Hematopoietic multipotent progenitor cell treated with erythropoietin and hydrocortisone succinate and interleukin-3 and kit ligand, for 4 days (in vitro differentiated cells): ENCODE measurements around the gene MICU1.
"Not testable (repeated sequence)": the region's sequence is repeated elsewhere in the genome, so short reads cannot be mapped to it uniquely, and the experiment has no call there.

Experiments
- DNase-seq: peaks from one replicate; pipeline ENCODE4 v3.0.0-alpha.2; 2015

Gene MICU1

DNA sequence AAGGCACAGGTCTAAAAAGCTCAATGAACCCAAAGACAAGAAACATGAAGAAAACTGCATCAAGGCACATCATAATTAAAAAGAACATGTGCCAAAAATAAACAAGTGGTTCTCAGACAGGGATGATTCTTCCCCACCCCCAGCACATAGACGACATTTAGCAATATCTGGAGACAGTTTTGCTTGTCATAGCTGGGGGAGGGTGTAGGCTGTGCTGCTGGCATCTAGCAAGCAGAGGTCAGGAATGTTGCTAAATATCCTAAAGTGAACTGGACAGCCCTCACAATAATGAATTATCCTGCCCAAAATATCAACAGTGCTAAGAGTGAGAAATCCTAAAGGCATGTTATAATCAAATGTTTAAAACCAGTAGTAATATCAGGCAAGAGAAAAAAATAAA, 122.6 kb downstream of the MICU1 start:
- peak; percentile 64 for DNase-seq

DNA sequence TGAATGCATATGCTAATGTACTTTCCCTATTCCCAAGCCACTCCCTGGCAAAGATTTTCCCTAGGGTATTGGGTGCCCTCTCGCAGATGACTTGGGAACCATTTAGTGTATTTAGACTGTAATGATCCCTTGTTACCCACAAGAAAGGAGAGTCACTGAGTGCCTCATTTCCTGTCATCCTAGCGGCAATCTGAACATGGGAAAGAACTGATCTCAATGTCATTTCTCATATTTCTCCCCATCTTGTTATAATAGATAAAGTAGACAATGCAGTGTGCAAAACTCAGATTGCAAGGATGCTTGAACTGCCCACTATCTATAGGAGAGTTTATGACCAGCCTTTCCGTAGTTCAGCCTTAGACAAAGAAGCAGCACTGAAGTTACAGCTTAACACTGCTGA, 123.3 kb downstream of the MICU1 start:
- peak; percentile 34 for DNase-seq

DNA sequence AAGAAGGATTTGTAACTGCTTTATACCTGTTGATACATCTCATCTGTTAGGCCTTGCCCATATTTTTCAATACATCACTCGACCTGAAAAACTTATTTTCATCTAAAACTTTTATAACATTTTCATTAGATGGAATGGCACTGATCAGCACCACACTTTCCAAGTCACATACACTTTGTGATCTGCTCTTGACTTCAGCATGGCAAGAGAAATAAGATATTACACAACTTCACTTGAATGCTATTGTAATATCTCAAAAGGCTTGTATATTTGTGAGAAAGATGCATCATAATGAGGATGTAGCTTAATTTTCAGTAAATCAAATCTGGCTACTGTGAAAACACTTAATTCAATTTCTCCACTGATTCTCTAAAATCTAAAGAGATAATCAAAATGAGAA, 126.2 kb downstream of the MICU1 start:
- no peak for DNase-seq

DNA sequence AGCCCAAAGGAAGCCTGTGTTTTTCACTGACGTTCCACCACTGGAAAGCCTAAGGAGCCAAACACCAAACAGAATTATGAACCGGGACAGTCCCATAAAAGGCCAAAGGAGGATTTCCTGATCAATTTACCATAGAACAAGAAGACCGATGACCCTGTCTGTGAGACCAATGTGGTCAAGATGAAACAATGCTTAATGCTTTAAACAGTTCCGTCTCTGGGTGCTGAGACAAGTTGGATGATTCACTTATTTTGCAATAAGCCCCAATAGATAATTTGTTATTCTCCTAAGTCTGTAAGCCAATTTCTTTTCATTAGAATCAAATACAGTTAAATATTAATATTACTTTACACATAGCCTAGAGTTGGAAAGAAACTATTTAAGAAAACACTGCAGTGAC, 134.9 kb downstream of the MICU1 start:
- no peak for DNase-seq

DNA sequence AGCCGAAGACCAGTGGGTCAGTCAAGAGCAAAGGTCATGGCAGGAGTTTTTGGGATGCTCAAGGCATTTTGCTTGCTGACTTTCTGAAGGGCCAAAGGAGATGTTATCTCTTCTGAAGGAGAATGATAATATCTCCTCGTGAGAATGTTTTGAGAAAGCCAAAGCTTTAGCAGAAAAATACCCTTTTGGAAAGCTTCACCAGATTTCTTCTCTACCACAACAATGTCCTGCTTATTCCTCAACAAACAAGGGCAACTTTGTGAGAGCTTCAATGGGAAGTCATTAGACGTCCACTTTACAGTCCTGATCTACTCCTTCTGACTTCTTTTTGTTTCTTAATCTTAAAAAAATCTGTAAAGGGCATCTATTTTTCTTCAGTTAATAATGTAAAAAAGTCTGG, 138.4 kb downstream of the MICU1 start:
- DNase-seq: no peak

DNA sequence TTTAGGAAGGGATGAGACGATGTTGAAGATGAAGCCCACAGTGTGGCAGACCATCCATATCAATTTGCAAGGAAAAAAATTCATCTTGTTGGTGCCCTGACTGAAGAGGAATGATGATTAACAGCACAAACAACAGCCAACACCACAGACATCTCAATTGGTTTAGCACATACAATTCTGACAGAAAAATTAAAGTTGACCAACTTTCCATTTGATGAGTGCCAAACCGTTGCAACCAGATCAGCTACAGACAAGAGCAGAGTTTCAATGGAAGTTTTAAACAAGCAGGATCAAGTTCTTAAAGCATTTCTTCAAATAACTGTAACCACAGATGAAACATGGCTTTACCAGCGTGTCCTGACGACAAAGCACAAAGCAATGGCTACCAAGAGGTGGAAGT, 138.8 kb downstream of the MICU1 start:
- no peak for DNase-seq

DNA sequence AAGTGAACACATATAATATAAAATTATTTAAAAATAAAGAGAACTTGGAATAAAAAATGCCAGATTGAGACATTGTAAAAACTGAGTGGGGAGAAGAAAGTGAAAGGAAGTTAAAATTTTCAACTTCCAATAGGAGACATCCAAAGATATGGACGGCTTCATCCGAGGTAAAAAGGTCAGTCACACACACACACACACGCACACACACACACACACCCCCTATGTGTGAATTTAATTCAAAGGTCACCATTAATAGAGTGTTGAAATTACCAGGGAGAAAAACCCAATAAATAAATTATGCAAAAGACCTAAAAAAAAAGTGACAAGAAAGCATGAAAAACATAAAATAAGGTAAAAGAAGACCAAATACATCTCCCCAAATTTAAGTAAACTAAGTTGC, 140.2 kb downstream of the MICU1 start:
- DNase-seq: no peak

DNA sequence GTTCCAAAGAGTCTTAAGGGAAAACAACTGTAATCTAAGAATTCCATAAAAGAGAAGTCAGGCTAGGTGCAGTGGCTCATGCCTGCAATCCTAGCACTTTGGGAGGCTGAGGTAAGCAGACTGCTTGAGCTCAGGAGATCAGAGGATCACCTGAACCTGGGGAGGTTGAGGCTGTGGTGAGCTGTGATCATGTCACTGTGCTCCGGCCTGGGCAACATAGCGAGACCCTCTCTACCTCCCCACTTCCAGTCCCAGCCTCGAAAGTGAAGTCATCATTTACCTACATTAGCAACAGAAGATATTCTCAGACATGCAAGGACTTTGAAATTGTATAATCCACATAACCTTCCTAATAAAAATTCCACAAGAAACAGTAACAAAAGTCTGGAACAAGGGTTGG, 141.4 kb downstream of the MICU1 start:
- DNase-seq: no peak

GRCh38 chr10:72483471-72483870, 142.4 kb downstream of the MICU1 start:
- peak; percentile 33 for DNase-seq

DNA sequence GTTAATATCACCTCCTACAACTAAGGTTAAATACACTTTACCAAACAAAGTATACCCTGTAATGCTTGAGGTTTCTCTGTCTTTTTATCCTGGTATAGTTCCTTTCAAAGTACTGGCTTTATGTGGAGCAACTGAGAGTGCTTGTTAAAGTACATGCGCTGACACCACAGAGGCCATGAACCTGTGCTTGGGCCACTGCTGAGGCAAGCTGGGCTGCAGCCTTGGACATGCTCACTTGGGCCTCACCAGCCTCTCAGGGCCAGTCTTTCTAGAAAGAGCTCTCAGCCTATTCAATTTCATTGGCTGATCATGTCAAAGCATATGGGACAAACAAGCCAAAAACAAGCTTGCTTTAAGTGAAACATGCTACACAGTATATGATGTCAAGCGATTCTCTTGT, 145.0 kb downstream of the MICU1 start:
- no peak for DNase-seq

DNA sequence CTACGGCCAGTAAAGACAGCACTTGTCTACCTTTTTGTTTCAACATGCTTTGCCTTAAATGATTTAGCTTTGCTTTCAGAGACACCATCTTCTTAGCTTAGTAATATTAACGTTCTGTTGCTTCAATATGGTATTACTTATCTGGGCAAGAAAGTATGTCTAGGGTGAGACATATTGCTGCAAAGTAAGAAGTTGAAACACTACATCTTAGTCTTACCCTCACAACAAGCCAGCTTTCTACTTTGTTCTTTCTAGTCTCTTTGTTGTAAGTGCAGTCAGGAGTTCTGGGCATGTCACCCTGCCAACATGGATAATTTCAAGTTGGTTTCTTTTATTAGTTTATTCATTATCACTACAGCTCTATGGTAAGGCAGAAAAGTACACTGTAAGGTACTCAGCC, 148.4 kb downstream of the MICU1 start:
- no peak for DNase-seq

DNA sequence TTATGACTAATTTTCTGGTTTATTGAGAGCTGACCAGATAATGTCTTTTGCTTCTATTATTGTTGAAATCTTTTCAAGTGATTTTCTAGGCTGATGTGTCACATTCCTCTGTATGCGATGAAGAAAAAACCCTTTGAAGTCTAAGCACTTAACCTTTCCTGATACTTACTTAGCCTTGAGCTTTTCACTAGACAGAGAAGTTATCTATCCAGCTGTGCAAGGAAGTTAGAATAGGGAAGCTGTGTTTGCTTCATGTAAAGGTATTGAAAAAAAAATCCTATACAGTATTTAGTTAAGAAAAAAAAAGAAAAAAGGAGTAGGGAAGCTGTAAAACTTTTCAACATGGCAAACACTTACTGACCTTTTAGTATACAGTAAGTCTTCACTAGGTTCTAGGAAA, 153.6 kb downstream of the MICU1 start:
- no peak for DNase-seq

DNA sequence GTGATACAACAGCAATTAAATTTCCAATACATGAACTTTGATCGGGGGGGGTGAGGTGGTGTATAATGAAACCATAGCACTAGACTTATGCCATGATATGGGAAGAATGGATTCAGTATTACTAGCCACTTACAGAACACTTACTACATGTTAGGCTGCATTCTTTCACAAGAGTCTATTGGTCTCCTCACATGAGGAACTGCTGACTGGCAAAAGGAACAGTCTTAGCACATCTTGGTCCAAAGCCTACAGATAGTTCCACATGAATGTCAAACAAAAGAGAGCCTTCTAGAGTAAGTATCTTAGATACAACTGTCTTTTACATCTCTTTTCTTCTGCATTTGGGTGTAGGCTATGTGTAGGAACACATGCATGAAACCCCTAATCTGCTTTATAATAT, 155.2 kb downstream of the MICU1 start:
- DNase-seq: peak; percentile 35

GRCh38 chr10:72467064-72467463, 158.8 kb downstream of the MICU1 start:
- not testable (repeated sequence) for DNase-seq

DNA sequence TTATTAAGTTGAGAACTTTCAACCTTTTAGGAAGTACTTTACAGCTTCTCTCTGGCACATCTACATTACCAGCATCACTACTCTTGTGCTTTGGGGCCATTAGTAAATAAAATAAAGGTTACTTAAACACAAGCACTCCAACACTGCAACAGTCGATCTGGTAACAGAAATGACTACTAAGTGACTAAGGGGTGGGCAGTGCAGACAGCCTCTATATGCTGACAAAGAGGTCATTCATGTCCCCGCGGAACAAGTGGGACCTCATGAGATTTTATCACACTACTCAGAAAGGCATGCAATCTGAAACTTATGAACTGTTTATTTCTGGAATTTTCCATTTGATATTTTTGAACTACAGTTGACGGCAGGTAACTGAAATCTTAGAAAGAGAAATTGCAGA, 159.9 kb downstream of the MICU1 start:
- no peak for DNase-seq

DNA sequence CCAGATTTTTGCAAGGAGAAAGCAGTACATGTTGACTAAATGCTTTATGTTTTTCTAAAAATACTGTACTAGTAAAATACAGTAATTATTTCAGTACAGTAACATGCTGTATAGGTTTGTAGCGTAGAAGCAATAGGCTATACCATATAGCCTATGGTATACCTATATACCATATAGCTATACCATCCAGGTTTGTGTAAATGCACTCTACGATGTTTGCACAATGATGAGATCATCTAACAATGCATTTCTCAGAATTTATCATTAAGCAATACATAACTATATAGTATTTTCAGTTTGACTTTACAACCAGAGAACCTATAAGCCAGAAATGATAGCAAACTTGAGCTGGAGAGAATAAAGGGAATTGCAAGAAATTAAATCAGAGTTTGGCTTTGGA, 161.4 kb downstream of the MICU1 start:
- DNase-seq: no peak

- DNase-seq: no peak
These were observed 163.6 kb downstream of the MICU1 start for GRCh38 chr10:72462261-72462660.

GRCh38 chr10:72461085-72461484, 164.8 kb downstream of the MICU1 start:
- DNase-seq: no peak

DNA sequence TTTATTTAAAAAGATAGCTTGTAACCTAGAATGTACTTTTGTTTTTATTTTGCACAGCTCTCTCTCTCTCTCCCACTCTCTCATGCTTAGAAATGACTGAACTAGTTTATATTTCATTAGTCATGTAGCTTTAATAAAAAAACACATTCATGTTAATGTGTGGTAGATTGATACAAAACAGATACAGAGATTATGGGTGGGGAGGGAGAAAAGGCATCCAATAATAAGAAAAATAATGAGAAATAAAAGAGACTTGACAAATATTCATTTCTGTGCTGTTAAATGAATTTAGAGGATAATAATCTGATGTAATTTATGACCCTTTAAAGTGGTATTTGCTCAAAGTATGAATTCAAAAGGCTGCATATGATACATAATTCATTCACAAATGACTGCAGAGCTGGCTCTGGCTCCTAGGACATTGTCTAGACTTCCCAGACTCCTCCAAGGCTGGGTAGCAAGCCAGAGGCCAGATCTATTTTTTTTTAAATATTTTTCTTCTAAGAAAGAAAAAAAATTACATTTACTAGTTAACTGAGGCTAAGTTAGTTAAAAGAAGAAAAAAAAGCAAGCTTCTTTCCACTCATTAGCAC, 165.5 kb downstream of the MICU1 start:
- no peak for DNase-seq

DNA sequence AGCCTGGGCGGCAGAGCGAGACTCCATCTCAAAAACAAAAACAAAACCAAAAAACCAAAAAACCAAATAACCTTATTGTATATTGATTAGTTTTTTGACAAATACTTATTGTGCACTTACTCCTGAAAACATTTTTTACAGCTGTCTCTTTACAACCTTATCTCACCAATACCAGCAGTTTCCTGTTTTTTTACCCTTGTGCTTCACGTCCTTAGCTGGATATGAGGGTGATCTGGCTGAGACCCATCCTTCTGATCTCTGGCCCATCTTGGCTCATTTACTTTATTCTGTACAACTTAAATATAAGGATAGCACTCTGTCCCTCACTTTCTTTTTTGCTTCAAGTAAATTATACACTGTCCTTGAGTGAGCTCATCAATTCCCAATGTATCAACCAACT, 166.6 kb downstream of the MICU1 start:
- DNase-seq: peak; percentile 86

GRCh38 chr10:72455889-72456595, 169.8 kb downstream of the MICU1 start:
- DNase-seq: peak; percentile 27

GRCh38 chr10:72449941-72450441, 175.9 kb downstream of the MICU1 start:
- DNase-seq: no peak

GRCh38 chr10:72445851-72446250, 180.0 kb downstream of the MICU1 start:
- DNase-seq: no peak

GRCh38 chr10:72442969-72443368, 182.9 kb downstream of the MICU1 start:
- not testable (repeated sequence) for DNase-seq

- DNase-seq: no peak
These were observed 190.3 kb downstream of the MICU1 start for GRCh38 chr10:72435570-72435969.
